ENCODE data around the gene FAM229B. TPM values are rescaled to one million over a fixed set of nuclear protein-coding genes. Genes with fewer than 3 reads are reported as not detected.

FAM229B gene
- total RNA-seq, 1 donor from 2014 or later: 31.8 TPM

- Histone ChIP-seq H3K4me1 (ENCODE audit: insufficient read depth, low read length) (peaks cover 8% of the 10 kb centered on the region), H3K27me3 (ENCODE audit: insufficient read depth, low read length) (no peaks in the 10 kb centered on the region), H3K9ac (ENCODE audit: low read length) (no peak overlapping the region), H3K9me3 (ENCODE audit: insufficient read depth, low read depth, low read length) (no peaks in the 10 kb centered on the region), H3K4me3 (ENCODE audit: insufficient read depth, low read depth, low read length) (no peak overlapping the region), H3K27ac (ENCODE audit: low read depth, low read length) (no peak overlapping the region), H3K36me3 (ENCODE audit: insufficient read depth, low read length) (peaks cover 21% of the 10 kb centered on the region), H2AFZ (ENCODE audit: low read depth, low read length) (no peak overlapping the region), H4K20me1 (ENCODE audit: insufficient read depth, low read length) (no peaks in the 10 kb centered on the region), H3K4me2 (ENCODE audit: low read length) (no peak overlapping the region), H3K79me2 (ENCODE audit: insufficient read depth, low read length) (no peaks in the 10 kb centered on the region)
- DNase-seq (ENCODE audit: low read depth) (no peak), FAIRE-seq (no peak)
- no peaks in the 10 kb centered on the region for H3K36me3 Mint-ChIP-seq (ENCODE audit: low read depth, unreplicated experiment)
- H3K9me3 Mint-ChIP-seq (ENCODE audit: unreplicated experiment): no peaks in the 10 kb centered on the region
- no peak overlapping the region for H3K27ac Mint-ChIP-seq (ENCODE audit: unreplicated experiment)
- TF ChIP-seq EZH2 (IDR thresholded peaks at IDR 0.05; ENCODE audit: insufficient read depth, low read length) (no peak), CTCF (IDR thresholded peaks at IDR 0.05; ENCODE audit: insufficient read depth, low read depth, low read length) (no peak)
- H3K4me3 Mint-ChIP-seq (ENCODE audit: unreplicated experiment): no peak overlapping the region
- H3K27me3 Mint-ChIP-seq (ENCODE audit: low read depth, unreplicated experiment): no peaks in the 10 kb centered on the region
- H3K4me1 Mint-ChIP-seq (ENCODE audit: low read depth, unreplicated experiment): peaks cover 17% of the 10 kb centered on the region
These were observed 26.5 kb downstream of the FAM229B start for GRCh38 chr6:112113918-112114317.

- peaks cover 16% of the 10 kb centered on the region for H3K36me3 ChIP-seq (ENCODE audit: insufficient read depth, low read length)
- H3K4me3 Mint-ChIP-seq (ENCODE audit: unreplicated experiment): no peak overlapping the region
- no peak overlapping the region for H3K9ac ChIP-seq (ENCODE audit: low read length)
- no peaks in the 10 kb centered on the region for H4K20me1 ChIP-seq (ENCODE audit: insufficient read depth, low read length)
- H3K4me1 Mint-ChIP-seq (ENCODE audit: low read depth, unreplicated experiment): peaks cover 17% of the 10 kb centered on the region
- no peaks in the 10 kb centered on the region for H3K79me2 ChIP-seq (ENCODE audit: insufficient read depth, low read length)
- no peak overlapping the region for H3K27ac ChIP-seq (ENCODE audit: low read depth, low read length)
- no peak for DNase-seq (ENCODE audit: low read depth)
- no peaks in the 10 kb centered on the region for H3K27me3 ChIP-seq (ENCODE audit: insufficient read depth, low read length)
- H3K9me3 ChIP-seq (ENCODE audit: insufficient read depth, low read depth, low read length): no peaks in the 10 kb centered on the region
- H3K27ac Mint-ChIP-seq (ENCODE audit: unreplicated experiment): no peak overlapping the region
- no peaks in the 10 kb centered on the region for H3K36me3 Mint-ChIP-seq (ENCODE audit: low read depth, unreplicated experiment)
- no peak for FAIRE-seq
- no peak overlapping the region for H3K4me2 ChIP-seq (ENCODE audit: low read length)
- H3K27me3 Mint-ChIP-seq (ENCODE audit: low read depth, unreplicated experiment): no peaks in the 10 kb centered on the region
- no peak overlapping the region for H2AFZ ChIP-seq (ENCODE audit: low read depth, low read length)
- TF ChIP-seq CTCF (IDR thresholded peaks at IDR 0.05; ENCODE audit: insufficient read depth, low read depth, low read length) (no peak), EZH2 (IDR thresholded peaks at IDR 0.05; ENCODE audit: insufficient read depth, low read length) (no peak)
- no peaks in the 10 kb centered on the region for H3K9me3 Mint-ChIP-seq (ENCODE audit: unreplicated experiment)
- H3K4me1 ChIP-seq (ENCODE audit: insufficient read depth, low read length): peaks cover 8% of the 10 kb centered on the region
- no peak overlapping the region for H3K4me3 ChIP-seq (ENCODE audit: insufficient read depth, low read depth, low read length)
These were observed 27.3 kb downstream of the FAM229B start for GRCh38 chr6:112114577-112115223.

- peaks cover 20% of the 10 kb centered on the region for H3K36me3 ChIP-seq (ENCODE audit: insufficient read depth, low read length)
- peaks cover 8% of the 10 kb centered on the region for H3K4me1 ChIP-seq (ENCODE audit: insufficient read depth, low read length)
- no peak overlapping the region for H3K4me3 Mint-ChIP-seq (ENCODE audit: unreplicated experiment)
- FAIRE-seq (no peak), DNase-seq (ENCODE audit: low read depth) (no peak)
- no peaks in the 10 kb centered on the region for H4K20me1 ChIP-seq (ENCODE audit: insufficient read depth, low read length)
- H3K9me3 Mint-ChIP-seq (ENCODE audit: unreplicated experiment): no peaks in the 10 kb centered on the region
- H3K4me1 Mint-ChIP-seq (ENCODE audit: low read depth, unreplicated experiment): peaks cover 17% of the 10 kb centered on the region
- no peaks in the 10 kb centered on the region for H3K79me2 ChIP-seq (ENCODE audit: insufficient read depth, low read length)
- H3K9me3 ChIP-seq (ENCODE audit: insufficient read depth, low read depth, low read length): no peaks in the 10 kb centered on the region
- H3K9ac ChIP-seq (ENCODE audit: low read length): no peak overlapping the region
- H3K27ac ChIP-seq (ENCODE audit: low read depth, low read length): no peak overlapping the region
- H3K4me3 ChIP-seq (ENCODE audit: insufficient read depth, low read depth, low read length): no peak overlapping the region
- H3K27ac Mint-ChIP-seq (ENCODE audit: unreplicated experiment): no peak overlapping the region
- no peaks in the 10 kb centered on the region for H3K27me3 ChIP-seq (ENCODE audit: insufficient read depth, low read length)
- no peak overlapping the region for H2AFZ ChIP-seq (ENCODE audit: low read depth, low read length)
- H3K4me2 ChIP-seq (ENCODE audit: low read length): no peak overlapping the region
- no peak for TF ChIP-seq CTCF (IDR thresholded peaks at IDR 0.05; ENCODE audit: insufficient read depth, low read depth, low read length)
- no peak for TF ChIP-seq EZH2 (IDR thresholded peaks at IDR 0.05; ENCODE audit: insufficient read depth, low read length)
- no peaks in the 10 kb centered on the region for H3K36me3 Mint-ChIP-seq (ENCODE audit: low read depth, unreplicated experiment)
- H3K27me3 Mint-ChIP-seq (ENCODE audit: low read depth, unreplicated experiment): no peaks in the 10 kb centered on the region
These were observed 28.8 kb downstream of the FAM229B start for GRCh38 chr6:112116221-112116620.
